NCI-H1930 (cell line): ENCODE data around the gene OGFRL1.
"Not testable (repeated sequence)": the region's sequence is repeated elsewhere in the genome, so short reads cannot be mapped to it uniquely, and the experiment has no call there.

Experiments
- DNase-seq, 2 experiments: peaks; one replicate each; lab custom pipeline; 2025; lab: John Stamatoyannopoulos, UW

The OGFRL1 gene

DNA sequence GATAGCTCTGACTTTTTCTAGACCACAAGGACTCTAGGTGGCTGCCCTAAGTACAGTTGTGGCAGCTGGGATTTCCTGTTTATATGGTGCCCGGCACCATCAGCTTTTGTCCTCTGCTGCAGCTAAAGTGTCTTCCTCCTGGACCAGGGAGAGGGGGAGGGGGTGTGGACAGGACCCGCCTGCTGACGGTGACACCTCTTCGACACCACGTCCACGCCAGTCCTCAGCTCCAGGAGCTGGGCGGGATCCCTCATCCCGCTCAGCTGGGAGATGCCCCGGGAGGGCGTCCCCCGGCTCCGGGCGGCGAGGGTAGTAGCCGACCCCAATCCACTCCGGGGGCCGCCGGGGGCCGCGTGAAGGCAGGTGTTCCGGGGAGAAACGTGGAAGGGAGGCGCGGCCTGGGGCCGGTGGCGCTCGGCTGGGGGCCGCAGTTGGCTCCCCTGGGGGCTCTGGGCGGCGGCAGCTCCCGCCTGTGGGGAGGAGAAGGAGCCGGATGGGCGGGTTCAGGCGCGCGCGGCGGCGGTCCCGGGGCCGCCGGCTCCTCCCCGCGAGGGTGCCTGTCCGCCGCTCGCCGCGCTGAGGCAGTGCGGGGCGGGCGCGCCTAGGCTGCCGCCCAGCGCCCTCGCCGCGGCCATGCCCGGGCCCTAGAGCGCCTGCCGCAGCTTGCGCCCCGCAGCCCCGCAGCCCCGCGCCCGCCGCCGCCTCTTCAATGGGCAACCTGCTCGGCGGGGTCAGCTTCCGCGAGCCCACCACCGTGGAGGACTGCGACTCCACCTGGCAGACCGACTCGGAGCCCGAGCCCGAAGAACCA is at the start of gene OGFRL1:
TSS of gene OGFRL1 (plus strand) at position 584 of the 811 bp plus-strand sequence. CDS start at position 710, 126 bp downstream.
- DNase-seq, result peak; percentile 58 to 62

DNA sequence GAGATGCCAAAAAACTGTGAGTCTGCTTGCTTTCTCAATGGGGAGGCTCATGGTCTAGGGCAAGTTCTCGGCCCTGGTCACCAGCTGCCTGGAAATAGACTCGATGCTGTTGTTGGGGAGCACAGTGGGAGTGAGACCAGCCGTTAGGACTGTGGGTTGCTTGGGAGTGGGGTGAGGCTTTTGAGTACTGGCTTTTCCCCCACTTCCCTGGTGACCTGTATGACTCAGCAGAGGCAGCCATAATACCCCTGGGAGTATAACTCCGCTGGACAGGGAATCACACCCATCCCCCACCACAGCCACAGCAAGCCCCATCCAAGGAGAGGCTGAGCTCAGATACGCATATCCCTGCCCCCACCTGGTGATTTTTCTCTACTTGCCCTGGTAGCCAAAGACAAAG is 48.9 kb upstream of the OGFRL1 start:
- DNase-seq, result no peak

DNA sequence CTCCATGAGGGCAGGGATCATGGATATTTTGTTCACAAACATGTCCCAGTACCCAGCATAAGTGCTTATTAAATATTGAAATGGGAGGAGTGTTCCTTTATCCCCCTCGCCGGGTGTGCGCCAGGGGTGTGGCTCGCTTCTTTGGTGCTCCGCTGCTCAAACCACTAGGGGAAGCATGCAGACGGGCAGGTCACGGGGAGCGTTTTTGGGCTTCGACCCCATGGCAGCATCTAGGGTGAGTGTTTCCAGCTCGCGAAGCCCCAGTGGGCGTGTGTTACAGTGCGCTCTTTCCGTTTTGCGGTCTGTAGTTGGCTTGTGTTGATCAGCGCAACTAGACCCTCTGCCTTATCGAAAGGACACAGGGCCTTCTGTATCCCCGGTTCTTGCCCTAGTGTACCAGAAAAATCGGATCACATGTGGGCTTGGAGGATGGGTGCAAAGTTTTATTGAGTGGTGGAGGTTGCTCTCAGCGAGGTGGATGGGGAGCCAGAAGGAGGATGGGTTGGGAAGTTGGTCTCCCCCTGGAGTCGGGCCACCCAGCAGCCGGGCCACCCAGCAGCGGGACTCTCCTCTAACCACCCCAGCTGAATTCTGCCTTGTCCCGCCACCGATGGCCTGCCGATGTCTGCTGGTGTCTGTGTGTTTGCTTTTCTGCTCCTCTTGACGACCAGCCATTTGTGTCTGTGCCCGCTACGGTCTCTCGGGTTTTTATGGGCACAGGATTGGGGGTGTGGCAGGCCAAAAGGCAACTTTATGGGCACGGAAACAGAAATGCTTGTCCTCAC is 43.2 kb upstream of the OGFRL1 start:
- DNase-seq, result no peak

DNA sequence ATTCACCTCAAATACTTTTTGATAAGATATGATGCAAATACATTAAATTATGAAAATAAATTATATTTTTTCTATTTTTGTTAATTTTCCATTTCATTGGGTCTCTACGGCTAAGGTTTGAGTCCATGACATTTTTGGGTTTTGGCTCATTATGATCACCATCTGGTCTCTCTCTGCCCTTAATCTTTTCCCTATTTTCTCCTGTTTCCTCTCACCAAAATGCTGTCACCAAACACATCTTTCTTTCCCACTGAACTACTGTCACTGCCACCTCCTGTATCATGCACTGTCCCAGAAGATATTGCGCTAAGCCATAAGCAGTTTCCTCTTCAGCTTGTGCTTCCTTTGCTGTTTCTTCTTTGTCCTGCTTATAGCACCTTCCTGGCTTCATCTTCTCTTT is 42.0 kb upstream of the OGFRL1 start:
- no peak for DNase-seq

DNA sequence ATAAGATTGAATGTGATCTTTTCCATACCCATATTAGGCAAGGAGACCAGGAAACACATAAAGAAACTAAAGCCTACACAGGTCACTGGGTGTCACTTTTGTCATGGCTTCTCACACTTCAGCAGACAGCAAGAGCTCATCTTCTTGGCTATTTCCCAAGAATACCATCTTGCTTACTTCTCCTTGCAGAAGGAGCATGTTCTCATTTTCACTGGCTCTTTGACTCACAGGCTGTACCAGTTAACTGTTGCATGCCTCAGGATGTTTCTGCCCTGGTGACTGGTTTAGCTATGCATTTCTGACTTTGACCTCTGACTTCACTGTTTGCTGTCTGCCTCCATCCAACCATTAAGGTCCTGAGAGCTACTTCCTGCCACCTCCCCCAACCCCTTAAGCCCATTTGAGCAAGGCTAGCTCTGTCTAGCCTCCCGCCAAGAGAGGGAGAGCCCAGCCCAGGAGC is 40.3 kb upstream of the OGFRL1 start:
- DNase-seq, result no peak

DNA sequence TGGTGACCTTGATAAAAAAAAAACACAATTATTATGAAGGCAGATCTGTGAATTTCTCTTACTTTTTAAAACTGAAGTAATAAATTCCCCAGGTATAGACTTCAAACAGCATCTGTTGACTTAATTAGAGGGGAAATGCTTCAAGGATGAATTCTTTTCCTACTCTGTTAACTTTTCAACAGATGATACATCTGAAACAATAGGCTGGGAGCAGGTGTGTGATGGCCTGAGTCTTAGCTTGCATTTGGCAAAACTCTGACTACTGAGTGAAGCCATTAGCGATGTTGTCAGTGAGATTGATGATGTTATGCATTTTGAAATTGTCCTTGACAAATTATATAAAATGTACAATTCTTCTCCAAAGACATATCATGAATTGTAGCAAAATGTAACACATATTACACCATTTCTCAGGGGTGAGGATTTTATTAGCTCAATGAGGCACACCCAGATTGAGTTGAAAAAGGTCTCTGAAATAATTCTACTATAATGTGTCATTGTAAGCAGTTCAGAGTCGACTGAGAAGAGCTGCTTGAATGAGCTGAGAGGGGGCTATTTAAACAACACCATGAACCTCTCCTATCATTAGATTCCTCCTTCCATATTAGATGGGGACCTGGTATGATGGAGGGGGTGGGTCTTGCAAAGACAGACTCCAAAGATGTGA is 39.6 kb upstream of the OGFRL1 start:
- DNase-seq, result no peak

DNA sequence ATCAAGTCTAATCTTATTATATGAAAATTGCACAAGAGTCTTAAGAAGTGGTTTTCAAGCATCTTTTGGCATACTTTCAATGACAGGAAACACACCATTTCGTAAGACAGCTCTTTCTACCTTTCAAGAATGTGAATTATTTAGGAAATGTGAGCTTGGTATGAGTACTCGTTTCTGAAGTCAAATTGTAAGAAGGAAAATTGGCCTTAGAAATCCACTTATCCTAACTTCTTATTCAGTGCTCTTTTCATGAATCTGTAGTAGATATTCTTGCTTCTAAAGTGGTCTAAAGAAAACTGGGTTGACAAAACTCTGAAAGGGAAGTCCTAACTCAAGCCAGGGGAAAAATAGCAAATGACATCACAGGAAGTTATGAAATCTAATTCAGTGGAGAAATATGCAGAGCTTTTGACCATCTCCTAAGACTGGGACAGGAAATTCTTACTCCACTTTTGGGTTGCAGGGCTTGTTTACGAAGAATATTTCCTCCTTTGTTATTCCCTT is 38.5 kb upstream of the OGFRL1 start:
- DNase-seq, result no peak

DNA sequence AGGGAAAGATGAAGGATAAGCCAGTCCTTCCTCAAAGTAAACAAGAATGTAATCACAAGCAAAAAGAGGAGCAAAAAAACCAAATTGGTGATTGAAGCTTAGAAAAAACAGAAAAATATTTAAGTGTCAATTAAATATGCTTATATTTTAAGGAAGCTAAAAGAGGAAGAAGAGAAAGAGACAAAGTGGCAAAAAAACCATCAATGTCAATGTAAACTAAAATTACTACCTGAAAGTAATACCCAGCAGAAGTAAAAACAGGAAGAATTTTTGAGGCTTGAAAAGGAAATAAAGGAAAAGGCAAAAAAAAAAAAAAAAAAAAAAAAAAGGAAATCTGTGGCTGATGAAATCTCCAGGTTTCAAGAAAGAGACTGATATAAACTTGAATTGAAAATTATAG is 36.2 kb upstream of the OGFRL1 start:
- no peak for DNase-seq

DNA sequence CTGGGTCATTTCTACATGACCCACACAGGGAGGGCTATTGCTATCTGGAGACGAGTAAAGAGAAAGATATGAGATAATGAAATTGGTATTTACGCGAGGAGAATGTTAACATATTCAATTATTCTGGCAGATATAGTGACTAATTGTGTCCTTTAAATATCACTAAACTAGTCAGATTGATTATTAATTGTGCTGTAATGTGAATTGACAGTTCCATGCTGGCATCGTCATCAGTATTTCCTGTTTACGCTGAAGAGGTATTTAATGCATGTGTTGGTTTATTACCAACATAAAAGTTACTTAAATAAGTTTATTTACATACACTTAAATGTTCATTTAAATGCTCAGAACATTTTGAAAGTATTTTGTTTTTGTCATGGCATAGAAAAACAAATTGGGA is 35.7 kb upstream of the OGFRL1 start:
- no peak for DNase-seq

DNA sequence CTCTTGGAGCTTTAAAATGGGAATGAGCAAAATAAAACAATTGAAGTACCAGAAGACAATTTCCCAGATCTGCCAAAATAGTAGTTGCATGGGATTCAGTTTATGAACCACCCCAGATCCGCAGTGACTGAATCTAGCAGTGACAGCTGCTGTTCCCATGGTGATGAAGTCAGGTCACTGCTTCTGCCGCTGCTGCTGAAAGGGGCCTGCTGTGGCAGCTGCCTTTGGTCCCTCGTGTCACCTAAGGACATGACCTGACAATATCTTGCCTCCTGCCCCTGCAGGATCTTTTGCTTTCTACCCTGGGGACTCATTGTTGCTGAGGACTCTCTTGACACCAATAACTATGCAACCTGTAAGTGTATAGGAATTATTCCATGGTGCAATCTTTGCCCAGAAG is 34.3 kb upstream of the OGFRL1 start:
- no peak for DNase-seq

DNA sequence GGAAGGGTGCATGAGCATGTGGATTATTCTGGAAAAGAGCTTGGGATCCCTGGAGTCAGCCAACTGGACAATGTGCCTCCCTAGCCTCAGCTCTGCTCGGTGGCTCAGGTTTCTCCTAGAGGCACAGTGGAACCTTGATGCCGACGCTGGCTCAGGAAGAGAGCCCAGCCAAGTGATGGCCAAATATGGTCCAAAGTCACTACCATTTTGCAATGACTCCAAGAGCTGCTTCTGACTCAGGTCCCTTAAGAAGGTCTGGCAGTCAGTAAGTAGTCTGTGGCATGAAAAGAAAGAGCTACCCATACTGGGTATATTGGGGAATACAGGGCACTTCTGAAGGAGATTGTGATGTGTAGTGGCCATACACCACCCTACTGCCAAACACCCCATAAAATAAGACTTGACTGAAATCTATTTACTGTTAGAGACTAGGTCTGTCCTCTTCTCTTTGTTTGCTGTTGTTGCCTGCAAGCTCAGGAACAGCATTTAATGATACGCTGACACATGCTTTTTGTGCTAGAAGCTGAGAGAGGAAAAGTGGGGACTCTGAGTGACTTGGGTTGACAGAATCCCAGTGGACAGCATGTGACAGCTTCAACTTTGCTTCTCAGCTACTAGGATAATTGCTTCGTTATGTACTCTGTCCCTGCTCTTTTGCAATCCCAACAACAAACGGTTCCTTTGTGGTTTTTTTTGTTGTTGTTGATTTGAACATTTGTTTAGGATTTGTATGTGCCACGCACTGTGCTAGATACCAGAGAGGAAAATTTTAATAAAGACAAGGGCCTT is 30.3 kb upstream of the OGFRL1 start:
- DNase-seq, result no peak

DNA sequence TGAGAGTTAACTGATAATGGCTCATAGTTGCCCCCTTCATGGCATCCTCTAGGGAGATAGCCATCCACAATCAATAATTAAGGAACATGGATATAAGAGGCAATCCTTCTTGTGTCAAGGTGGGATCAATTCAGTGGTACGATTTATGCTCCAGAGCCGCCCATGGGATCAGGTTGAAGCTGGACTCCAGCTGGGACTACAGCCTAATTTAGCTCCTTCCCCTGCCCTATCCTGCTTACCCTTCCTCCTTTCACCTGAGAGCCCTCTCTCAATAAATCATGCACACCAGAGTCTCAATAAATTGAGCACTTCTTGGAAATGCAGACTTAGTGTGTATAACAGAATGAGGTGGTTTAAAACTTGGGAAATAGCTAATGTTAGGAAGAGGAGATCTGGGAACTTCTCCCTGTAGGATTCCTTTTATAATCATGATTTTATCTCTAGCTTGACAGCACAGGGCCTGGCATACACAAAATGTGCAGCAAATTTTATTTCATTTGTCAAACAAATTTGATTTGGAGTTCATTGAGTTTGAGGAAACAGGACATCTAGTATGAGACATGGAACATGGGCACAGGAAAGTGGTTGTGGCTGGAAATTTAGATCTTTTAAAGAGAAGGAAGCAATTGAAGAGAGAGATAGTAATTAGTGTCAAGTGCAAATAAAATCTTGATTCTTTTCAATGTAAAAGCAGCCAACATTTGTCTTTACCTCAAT is 28.6 kb upstream of the OGFRL1 start:
- no peak for DNase-seq

DNA sequence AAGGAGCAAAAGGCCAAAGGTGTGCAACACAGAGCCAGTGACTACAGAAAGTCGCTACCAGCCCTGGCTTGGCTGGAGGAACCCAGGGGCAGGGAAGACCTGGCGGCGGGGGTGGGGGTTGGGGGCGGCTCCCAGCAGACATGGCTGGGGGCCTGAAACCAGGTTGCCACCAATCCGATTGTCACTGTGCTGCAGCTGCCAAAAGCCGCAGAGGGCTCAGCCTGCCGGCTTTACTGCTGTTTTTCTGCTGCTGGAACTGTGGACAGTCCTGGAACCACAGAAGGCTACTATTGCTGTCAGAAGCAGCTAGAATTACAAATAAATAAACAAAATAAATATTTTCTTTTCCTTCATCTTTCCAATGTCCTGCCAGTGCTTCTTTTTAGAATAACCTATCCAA is 25.7 kb upstream of the OGFRL1 start:
- DNase-seq, result no peak

DNA sequence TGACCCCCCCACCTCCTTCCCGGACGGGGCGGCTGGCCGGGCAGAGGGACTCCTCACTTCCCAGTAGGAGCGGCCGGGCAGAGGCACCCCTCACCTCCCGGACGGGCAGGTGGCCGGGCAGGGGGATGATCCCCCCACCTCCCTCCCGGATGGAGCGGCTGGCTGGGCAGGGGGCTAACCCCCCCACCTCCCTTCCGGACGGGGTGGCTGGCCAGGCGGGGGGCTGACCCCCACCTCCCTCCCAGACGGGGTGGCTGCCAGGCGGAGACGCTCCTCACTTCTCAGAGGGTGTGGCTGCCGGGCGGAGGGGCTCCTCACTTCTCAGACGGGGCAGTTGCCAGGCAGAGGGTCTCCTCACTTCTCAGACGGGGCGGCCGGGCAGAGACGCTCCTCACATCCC is 22.2 kb upstream of the OGFRL1 start:
- not testable (repeated sequence) for DNase-seq

DNA sequence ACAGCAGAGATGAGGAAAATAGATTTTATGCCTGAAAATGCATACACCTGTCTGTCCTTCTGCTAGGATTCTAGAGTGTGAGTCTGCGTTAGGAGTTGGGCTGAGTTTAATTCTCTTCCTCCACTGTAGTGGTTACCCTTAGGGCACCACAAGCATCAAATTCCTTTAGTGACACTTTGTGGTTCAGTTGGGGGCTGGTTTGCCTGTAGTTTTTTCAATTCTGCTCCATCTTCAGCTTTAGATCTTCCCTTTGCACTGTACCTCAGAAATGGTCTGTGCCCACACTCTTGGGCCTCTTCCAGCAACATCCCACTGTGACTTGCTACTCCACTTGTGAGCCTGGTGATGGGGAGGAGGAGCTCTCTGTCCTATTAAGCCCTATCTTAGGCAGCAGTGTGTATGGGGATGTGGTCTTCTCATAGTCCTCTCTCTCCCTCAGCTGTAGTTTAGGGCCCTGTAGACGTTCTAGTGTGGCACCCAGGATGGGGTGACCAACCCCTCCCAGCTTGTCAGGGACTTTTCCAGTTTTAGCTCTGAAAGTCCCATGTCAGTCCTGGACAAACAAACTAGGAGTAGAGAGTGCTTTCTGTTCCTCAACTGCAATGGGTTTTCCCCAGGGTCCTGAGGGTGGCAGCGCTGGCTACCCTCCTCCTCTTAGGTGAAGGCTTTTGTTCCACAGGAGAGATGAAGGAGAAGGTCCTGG is 19.7 kb upstream of the OGFRL1 start:
- no peak for DNase-seq

DNA sequence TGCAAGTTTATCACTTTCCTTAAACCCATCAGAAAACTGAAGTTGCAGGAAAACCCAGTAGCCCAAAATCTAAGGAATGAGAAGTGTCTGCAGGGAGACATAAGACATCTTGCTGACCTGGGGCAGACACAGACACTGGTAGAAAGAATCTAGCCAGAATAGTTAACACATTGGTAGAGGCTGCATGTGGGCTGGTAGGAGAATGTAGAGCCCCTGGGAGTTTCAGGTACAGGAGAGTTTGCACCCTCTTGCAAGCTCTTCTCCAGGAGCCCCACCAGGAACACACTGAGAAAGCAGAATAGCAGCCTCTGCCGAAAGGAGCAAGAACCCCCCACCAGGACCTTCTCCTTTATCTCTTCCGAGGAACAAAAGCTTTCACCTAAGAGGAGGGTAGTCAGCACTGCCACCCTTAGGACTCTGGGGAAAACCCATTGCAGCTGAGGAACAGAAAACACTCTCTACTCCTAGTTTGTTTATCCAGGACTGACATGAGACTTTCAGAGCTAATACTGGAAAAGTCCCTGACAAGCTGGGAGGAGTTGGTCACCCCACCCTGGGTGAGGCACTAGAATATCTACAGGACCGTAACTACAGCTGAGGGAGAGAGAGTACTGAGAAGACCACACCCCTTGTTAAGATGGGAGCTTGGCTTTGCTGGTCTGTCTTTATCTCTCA is 10.5 kb upstream of the OGFRL1 start:
- no peak for DNase-seq

DNA sequence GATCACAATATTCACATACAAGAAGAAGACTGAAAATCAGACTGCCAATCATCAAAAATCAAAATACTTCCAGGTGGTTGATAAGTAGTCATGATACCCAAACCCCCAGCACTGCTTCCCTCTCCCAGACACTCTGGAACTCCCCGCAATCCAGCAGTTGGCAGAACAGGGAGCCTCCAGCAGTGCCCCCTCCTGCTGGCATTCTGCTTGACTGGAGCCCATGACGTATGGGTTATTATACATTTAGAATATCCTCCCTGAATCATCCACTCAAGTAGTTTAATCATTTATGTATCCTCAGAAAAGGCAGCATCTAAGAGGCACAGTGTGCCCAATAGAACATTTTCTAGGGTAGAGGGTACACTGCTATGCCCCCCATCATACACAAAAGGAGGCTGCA is 9.3 kb upstream of the OGFRL1 start:
- DNase-seq, result no peak

DNA sequence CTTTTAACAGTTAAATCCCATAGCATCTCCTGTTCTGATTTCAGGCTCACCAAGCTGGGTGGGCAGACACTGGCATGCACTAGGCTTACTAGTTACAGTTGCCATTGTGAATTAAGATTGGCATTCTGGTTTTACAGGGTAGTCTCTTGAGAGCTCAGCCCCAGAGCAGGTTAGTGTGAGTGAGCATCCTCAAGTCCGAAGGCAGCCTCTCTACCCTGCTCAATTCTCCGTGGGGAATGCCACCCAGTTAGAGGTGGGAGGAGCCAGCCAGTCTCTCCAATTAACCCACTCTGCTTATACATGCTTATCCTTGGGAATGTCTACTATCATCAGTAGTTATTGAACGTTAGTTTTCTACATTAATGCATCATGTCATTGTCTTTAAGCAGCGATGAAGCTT is 8.9 kb upstream of the OGFRL1 start:
- no peak for DNase-seq

DNA sequence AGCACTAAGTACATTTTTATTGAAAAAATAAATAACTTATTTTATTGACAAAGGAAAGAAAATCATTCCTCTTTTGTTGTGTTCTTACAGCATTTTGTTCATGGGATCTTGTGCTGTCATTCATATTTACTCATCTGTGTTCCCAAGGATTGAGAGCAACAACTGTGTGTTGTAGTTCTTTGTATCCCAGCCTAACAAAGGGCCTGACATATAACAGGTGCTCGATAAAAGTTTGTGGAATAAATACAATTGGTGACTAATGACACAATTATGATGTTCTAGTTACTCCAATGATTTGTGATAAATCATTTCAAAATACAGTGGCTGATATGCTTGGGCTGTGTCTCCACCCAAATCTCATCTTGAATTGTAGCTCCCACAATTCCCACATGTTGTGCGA is 7.9 kb upstream of the OGFRL1 start:
- no peak for DNase-seq

DNA sequence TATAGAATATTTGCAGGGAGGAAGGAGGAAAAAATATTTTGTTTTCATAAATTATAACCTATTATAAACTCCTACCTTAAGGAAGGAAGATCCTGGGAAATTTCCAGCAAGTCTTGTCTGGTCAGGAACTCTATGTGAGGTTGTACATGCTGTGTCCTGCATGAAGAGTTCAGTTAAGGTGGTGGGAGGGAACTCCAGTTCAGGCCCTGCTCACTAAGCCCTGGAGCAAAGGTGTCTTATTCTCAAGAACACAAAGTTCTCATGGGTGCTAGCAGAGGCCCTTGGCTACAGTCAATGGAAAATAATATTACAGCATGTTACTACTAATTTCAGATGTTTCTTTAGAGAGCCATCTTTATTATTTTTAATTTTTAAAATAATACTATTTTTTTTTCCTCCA is 3.8 kb upstream of the OGFRL1 start:
- no peak for DNase-seq
